ENCODE results near the gene IBA57.
"Not testable (repeated sequence)": the region's sequence is repeated elsewhere in the genome, so short reads cannot be mapped to it uniquely, and the experiment has no call there.

The IBA57 gene

DNA sequence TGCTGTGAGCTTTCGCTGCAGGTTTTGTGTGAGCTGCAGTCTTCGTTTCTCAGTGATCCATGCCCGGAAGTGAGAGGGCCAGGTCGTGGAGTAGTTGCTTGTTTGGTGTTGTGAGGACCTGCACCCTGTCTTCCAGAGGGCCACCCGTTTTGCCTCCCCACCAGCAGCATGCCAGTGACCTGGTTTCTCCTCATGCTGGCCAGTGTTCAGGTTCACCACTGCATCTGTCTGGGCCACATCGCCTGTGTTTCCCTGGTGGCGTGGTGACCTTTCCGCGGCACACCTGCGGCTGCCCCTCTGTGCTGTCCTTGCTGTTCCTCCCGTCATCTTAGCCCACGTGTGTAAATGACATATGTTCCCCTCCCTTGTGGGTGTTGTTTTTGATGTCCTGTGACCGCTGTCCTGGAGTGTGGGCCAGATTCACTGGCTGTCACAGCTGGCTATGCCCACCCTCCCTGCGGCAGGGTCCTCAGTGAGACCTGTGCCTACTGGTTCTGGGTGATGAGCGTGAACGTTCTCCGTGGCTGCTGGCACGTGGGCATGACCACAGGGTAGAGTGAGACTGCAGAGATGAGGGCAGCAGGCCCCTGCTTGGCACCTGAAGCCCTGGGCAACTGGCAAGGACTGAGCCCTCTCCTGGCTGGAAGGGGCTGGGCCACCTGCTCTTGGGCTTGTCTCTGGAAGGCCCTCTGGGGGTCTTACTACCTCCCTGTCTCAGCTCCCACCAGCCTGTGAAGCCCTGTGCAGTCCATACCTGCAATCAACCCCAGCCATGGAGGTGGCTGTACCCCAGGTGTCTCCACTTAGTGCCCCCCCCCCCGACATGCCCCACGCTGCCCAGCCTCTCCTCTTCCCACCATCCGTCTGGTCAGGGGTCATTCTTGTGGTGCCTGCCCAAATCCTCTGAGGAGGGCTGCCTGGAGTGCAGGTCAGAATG is 7.3 kb downstream of the IBA57 start:
- no peak for DNase-seq (ENCODE audit: low read depth in 2 of 2)

DNA sequence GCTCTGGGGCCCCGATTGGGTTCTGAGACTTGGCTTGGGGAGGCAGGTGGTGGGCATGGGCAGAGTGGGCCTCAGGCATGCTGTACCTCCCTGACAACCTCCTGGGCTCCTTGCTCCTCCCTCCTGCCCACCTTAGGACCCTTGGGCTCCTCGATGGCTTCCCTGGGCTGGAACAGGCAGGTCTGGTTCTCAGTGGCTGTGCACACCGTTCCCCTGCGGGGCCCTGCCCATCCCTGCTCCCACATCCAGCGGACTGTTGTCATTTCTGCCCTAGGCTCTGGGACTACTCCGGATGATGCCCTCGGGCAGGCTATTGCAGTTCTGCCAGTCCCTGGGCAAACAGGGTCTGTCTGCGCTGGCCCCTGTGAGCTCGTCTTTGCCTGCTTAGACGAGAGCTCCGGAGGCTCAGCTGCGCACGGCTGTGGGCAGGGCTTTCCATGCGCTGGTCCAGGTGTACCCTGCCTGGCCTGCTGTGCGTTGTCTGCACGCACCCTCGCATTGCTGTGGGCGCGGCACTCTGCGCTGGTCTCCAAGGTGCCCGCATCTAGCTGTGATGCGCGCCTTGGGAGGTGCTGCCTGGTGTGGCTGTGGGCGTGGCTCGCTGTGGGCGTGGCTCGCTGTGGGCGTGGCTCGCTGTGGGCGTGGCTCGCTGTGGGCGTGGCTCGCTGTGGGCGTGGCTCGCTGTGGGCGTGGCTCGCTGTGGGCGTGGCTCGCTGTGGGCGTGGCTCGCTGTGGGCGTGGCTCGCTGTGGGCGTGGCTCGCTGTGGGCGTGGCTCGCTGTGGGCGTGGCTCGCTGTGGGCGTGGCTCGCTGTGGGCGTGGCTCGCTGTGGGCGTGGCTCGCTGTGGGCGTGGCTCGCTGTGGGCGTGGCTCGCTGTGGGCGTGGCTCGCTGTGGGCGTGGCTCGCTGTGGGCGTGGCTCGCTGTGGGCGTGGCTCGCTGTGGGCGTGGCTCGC is 8.2 kb downstream of the IBA57 start:
- not testable (repeated sequence) for DNase-seq (ENCODE audit: low read depth in 2 of 2)

DNA sequence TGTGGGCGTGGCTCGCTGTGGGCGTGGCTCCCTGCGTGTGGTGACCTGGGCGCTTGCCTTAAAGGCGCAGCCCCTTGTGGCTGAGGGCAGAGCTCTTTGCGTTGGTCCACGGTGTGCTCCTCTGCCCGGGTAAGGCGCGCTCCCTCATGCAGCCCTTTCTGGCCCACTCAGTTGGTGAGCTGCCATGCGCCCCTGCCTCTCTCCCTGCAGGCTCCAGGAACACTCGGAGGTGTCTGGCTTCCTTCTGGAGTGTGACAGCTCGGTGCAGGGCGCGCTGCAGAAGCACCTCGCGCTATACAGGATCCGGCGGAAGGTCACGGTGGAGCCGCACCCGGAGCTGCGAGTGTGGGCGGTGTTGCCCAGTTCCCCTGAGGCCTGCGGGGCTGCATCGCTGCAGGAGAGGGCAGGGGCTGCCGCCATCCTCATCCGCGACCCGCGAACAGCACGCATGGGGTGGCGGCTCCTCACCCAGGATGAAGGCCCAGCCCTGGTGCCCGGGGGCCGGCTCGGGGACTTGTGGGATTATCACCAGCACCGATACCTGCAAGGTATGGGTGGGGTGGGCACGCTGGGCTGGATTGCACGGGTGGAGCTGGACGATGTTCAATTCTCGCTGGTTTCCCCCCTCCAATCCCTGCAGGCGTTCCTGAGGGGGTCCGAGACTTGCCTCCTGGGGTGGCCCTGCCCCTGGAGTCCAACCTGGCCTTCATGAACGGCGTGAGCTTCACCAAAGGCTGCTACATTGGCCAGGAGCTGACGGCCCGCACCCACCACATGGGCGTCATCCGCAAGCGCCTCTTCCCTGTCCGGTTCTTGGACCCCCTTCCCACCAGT is 9.1 kb downstream of the IBA57 start:
- DNase-seq (ENCODE audit: low read depth in 2 of 2) = no peak

DNA sequence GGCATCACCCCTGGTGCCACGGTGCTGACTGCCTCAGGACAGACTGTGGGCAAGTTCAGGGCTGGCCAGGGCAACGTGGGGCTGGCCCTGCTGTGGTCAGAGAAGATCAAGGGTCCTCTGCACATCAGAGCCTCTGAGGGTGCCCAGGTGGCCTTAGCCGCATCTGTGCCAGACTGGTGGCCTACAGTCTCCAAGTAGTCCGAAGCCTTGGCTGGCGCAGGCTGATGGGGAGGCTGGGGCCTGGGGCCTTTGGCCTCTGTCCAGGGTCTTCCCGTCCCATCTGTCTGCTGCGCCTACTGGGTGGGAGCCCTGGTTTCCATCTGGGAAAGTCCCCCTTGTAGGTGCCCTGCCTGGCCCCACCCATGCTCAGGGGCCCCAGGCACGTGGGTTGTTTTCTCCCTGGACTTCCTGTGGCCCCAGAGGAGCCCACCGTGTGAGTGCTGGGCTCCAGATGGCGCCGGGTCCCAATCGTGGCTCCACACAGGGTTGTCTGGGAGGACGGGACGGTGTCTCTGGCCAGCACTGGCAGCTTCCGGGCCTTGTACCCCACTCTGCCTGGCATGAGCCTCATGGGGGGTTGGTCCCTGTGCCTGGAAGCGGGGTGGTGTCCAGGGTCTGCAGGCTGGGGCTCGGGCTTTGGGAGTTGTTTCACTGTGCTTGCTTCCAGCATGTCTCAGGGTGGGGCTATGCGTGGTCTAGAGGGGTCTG is 9.9 kb downstream of the IBA57 start:
- no peak for DNase-seq (ENCODE audit: low read depth in 2 of 2)

DNA sequence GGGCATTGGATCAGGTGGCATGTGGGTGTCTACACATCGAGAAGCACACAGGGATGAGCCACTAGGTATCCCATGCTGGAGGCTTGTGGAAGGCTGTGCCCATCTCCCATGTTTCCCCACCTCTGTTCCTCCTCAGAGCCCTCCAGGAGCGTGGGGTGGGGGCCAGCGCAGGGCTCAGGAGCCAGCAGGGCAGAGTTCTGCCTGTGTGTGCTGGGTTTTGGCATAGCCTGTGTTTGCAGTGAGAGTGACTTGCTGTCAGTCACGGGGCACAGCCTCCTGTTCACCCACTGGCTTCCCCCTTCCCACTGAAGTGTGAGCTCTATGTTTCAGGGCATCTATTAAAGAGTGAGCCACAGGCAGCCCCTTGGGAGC is 10.4 kb downstream of the IBA57 start:
- DNase-seq (ENCODE audit: low read depth in 2 of 2) = no peak

DNA sequence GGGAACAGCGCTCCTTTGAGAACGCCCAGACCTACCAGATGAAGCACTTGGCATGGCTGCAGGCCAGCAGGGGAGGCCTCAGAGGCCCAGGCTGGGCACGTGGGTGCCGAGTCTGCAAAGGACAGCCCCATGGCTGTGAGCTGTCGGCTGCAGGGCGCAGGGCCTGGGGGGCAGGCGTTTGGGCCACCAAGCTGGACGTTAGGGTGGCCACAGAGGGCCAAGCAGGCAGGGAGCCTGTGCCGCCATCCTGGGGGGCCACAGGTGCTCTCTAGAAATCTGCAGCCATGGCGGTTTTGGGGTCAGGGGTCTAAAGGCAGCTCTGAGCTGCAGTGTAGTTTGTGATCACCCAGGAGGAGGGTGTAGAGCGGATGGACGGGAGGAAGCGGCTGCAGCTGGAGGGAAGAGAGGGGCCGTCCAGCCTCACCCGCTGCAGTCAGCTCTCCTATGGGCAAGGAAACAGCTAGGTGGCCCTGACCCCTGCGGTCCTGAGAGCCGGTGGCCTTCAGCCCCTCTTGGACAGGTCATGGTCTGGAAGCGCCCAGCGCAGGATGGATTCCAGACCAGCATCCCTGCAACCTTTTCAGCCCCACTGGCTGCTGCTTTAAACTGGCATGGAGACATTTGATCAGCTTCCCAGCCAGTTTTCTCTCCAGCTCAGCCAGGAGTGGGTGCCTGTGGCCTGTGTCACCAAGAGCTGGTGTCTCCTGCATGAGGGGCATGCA is 11.0 kb downstream of the IBA57 start:
- DNase-seq (ENCODE audit: low read depth in 2 of 2) = no peak

DNA sequence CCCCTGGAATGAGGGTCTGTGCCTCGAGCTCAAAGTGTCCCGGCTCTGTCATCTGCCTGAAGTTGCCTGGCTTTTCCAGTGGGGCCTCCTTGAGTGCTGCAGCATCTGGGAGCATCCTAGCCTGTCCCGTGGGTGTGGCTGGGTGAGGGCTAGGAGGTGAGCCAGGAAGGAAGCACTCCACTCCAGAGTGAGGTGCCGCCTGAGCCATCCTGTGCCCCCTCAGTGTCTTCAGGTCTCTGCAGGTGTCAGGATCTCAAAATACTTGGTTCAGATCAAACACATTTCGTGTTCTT is 11.5 kb downstream of the IBA57 start:
- no peak for DNase-seq (ENCODE audit: low read depth in 2 of 2)

DNA sequence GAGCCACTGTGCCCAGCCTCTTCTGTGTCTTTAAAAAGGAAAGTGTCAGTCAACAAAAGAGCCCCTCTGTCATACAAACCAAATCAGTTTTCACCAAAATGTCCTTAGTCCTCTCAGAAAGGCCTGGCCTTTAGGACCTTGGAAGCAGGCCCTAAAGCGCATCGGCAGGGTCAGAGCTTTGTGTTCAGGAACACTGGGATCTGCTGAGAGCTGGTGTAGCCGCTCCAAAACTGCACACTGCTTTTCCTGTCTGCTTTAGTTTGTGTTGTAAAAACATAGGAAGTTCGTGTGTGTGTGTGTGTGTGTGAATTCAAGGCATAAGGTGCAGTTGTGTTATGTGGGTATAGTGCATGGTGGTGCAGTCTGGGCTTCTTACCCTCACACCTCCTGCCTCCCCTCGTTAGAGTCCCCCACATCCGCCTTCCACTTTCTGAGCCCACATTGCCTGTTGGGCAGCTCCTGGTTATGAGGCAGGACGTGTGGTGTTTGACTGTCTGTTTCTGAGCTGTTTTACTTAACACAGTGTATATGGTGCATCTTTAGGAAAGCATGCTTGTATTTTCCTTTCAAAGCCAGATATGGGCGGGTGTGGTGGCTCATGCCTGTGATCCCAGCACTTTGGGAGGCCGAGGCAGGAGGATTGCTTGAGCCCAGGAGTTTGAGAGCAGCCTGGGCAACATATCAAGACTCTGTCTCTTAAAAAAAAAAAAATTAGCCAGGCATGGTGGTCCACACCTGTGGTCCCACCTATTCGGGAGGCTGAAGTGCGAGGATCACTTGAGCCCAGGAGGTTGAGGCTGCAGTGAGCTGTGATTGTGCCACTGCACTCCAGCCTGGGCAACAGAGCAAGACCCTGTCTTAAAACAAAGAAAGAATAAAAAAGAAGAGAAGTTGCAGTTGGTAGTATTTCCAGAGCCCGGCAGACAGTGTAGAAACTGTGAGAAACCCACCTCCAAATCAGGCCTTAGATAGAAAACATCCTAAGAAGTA is 12.4 kb downstream of the IBA57 start:
- DNase-seq (ENCODE audit: low read depth in 2 of 2) = no peak

DNA sequence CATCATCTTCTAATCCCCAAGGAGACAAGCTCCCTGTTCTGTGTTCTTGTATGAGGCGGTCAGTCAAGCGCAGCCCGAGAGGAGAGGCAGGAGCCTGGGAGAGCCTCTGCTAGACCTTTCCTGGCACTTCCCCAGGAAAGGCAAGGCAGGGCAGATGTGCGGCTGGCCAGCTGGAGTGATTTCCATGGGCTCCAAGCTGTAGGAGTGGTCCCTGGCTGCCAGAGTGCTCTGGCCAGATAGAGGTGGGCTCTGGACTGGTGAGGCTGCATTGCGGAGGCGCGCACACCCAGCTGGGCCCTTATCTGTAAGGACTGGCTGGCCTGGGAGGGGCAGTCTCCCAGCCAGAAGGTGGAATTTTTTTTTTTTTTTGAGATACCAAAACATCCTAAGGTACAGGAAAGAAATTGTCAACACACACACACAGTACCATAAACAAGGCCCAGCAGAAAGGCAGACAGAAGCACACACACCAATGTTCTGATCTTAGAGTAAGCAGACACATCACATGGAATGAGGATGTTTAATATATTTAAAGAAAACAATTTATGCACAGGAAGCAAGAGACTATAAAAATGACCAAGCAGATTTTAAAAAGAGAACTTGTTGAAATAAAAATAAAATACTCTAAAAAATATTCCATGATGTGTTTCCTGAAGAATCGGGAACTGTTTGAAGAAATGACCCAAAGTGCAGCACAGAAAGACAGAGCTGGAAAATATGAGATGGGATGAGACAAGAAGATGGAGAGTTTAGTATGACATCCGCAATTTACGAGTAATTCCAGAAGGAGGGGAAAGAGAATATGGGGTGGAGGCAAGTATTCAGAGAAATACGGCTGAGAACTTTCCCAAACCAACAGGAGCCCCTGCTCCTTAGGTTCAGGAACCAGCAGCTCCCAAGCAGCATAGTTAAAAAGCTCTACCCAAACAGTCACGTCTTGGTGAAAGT is 13.4 kb downstream of the IBA57 start:
- no peak for DNase-seq (ENCODE audit: low read depth in 2 of 2)

DNA sequence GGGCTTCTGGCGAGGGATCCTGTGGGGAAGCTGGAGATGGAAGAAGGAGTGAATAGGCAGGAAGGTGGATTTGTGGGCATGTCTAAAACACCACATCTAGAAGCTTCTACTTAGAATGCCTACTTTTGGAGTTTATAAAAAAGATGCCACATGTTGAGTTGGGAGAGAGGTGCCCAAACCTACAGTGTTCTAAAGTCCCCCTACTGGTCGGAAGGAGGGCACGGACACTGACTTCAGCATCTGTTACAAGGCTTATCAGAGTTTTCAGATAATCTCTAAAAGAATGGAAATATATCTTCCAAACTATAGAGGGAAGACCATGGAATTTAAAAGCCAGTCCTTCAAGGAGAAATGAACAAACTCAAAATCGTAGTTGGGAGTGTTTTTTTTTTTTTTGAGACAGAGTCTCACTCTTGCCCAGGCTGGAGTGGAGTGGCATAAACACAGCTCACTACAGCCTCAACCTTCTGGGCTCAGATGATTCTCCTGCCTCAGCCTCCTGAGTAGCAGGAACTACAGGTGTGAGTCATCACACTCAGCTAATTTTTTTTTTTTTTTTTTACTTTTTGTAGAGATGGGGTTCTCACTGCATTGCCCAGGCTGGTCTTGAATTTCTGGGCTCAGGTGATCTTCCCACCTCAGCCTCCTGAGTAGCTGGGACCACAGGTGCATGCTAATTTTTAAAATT is 14.8 kb downstream of the IBA57 start:
- DNase-seq (ENCODE audit: low read depth in 2 of 2) = no peak

DNA sequence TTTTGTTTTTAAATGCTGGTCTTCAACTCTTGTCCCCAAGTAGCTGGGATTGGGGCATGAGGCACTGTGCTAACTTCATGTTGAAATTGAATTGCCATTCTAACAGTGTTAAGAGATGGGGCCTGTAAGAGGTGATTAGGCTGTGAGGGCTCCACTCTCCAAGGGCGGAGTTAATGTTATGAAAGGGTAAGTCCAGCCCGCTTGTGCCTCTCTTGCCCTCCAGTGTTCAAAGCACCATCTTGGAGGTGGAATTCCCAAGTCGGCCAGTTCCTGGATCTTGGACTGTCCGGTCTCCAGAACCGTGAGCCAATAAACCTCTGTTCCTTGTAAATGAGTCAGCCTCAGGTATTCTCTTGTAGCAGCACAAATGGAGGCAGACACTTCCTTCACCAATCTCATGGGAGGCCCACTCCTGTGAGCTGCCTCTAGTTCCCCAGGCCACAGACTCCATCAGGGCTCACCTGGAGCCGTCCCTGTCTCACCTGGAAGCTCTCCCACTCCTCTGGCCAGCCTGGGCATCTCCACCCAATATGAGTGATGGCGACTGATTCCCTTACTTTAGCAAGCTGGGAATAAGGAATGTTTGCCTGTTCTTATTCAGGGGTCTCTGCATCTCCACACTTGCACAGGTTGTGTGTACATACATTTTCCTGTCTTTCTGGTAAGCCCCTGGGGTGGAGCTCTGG is 15.5 kb downstream of the IBA57 start:
- DNase-seq (ENCODE audit: low read depth in 2 of 2) = no peak

DNA sequence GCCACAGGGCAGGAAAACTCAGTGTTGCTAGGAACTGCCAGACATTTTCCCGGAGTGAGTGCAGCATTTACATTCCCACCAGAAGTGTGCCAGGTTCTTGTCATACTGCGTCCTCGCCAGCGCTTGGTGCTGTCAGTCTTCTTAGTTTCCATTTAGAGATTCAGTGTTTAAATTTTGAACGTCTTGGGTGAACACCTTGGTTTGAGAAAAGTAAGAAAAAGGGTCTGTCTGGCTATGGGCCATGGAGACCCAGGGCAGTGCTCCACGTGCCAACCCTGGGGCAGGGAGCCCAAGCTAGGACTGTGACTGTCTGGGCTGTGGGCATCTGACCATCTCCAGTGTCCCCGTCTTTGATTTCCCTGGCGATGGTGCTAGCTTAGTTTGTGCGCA is 16.0 kb downstream of the IBA57 start:
- DNase-seq (ENCODE audit: low read depth in 2 of 2) = no peak

DNA sequence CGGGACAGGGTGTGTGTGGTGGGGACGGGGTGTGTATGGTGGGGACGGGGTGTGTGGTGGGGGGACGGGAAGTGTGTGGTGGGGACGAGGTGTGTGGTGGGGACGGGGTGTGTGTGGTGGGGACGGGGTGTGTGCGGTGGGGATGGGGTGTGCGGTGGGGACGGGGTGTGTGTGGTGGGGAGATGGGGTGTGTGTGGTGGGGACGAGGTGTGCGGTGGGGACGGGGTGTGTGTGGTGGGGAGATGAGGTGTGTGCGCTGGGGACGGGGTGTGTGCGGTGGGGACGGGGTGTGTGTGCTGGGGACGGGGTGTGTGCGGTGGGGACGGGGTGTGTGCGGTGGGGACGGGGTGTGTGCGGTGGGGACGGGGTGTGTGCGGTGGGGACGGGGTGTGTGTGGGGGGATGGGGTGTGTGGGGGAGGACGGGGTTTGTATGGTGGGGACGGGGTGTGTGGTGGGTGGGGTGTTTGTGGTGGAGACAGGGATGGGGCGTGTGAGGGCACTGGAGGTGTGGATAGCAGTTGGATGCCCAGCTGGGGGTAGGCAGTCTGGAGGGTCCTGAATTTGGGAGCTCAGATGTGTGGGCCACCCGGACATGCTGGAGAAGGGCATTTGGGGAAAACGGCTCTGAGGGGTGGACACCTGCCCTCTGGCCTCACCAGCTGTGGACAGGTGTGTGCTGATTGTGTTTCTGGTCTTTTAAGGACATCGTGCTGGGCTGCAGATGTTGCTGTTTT is 16.9 kb downstream of the IBA57 start:
- no peak for DNase-seq (ENCODE audit: low read depth in 2 of 2)

DNA sequence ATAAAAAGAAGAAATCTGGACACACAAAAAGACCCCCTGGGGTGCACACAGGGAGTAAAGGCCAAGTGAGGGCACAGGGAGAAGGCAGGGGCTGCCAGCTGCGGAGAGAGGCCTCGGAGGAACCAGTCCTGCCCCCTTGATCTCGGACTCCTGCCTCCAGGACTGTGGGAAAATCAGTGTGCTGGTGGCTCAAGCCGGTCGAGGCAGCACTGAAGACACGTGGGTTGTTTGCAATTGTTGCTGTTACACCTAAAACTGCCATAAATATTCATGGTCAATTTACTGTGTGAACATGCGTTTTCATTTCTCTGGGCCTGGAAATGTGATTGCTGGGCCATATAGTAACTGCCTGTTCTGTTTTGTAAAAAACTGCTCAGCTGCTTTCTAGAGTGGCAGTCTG is 18.5 kb downstream of the IBA57 start:
- DNase-seq (ENCODE audit: low read depth in 2 of 2) = no peak

DNA sequence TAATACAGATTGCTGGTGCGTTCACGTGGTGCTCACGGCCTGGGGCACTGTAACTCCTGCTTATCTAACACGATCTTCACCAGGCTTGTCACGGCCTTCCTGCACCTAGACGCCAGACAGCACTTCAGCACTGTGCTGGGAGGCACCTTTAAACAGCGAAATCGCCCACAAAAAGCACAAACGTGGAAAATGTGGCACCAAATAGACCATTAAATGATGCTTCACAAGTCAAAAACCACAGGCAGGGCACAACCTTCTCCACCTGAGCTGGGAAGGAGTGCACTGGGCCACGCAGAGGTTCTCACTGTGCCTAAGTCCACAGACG is 20.0 kb downstream of the IBA57 start:
- no peak for DNase-seq (ENCODE audit: low read depth in 2 of 2)

DNA sequence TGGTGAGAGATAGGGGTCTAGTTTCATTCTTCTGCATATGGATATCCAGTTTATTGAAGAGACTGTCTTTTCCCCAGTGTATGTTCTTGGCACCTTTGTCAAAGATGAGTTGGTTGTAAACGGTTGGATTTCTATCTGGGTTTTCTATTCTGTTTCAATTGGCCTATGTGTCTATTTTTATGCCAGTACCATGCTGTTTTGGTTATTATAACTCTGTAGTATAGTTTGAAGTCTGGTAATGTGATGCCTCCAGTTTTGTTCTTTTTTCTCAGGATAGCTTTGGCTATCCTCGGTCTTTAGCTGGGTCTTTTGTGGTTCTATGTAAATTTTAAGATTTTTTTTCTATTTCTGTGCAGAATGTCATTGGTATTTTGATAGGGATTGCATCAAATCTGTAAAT is 22.6 kb downstream of the IBA57 start:
- DNase-seq (ENCODE audit: low read depth in 2 of 2) = not testable (repeated sequence)

DNA sequence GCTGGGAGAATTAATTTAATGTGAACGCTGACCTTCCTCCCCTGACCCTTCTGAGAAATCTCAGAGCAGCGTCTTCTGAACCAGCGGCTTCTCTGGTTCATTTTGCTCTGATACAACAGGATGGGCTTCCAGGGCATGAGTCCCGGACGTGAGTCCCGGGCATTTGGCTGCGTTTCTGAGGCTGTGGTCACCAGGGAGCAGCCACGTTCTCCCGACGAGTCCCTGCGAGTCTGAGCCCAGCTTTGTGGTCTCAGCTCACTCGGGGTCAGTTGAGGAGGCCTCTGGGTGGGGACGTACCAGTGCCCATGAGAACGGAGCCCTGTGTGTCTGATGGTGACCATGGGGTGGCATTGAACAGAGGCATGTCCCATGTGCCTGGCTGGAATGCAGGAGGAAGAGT is 24.6 kb downstream of the IBA57 start:
- no peak for DNase-seq (ENCODE audit: low read depth in 2 of 2)
